ENCODE results near the gene PSPC1. TPM values are rescaled to one million over a fixed set of nuclear protein-coding genes. Genes with fewer than 3 reads are reported as not detected.
"Not testable (repeated sequence)": the region's sequence is repeated elsewhere in the genome, so short reads cannot be mapped to it uniquely, and the experiment has no call there.

PSPC1 gene
- total and polyA plus RNA-seq, 2 experiments from 2014 or later: 26.5 to 62.6 TPM

DNA sequence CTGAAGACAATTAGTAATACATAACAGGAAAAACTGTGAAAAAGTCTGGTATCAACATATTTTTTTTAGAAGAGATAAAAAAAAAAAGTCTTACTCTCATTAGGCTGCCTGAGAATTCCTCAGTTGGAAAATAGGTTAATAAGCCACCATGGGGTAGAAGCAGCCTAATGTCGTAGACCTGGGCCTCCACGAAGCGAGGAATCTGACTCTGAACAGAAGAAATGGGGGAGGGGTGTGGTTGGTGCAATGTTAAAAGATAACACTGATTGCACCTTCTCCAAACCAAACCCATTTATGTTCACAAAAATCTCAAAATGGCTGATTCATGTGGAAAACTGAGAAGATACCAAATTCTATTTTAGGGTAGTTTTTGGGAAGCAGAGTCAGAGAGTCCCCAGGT lies 86.9 kb downstream of the PSPC1 start:
- no peak for DNase-seq (ENCODE audit: low spot score)
- Histone ChIP-seq H3K36me3 (replicated peaks; ENCODE audit: insufficient read depth, low read depth) (no peaks in the 10 kb centered on the region), H3K27me3 (no peaks in the 10 kb centered on the region), H3K9me3 (ENCODE audit: low read depth) (no peaks in the 10 kb centered on the region), H3K4me3 (no peak overlapping the region), H3K4me2 (no peak overlapping the region), H3K4me1 (ENCODE audit: insufficient read depth) (no peaks in the 10 kb centered on the region), H3K27ac (no peak overlapping the region), H3K79me2 (peaks cover 11% of the 10 kb centered on the region), H2AFZ (no peak overlapping the region), H3K9me2 (replicated peaks; ENCODE audit: insufficient read depth) (no peaks in the 10 kb centered on the region), H4K20me1 (ENCODE audit: insufficient read depth, poor library complexity, severe bottlenecking) (no peaks in the 10 kb centered on the region)
- TF ChIP-seq EZH2phosphoT487 (IDR thresholded peaks at IDR 0.05; ENCODE audit: low read depth, severe bottlenecking, unreplicated experiment) (no peak), CTCF (IDR thresholded peaks at IDR 0.05; ENCODE audit: poor library complexity) (no peak), EZH2 (IDR thresholded peaks at IDR 0.05; ENCODE audit: borderline replicate concordance) (no peak)
- 59% methylated on average over 3 of the region's 3 CpGs for WGBS (ENCODE audit: low lambda C conversion rate, missing lambda C conversion rate)

GRCh38 chr13:19695428-19695827 lies 87.3 kb downstream of the PSPC1 start:
- 89% methylated on average over 1 of the region's 1 CpG for WGBS (ENCODE audit: low lambda C conversion rate, missing lambda C conversion rate)
- Histone ChIP-seq H3K27ac (no peak overlapping the region), H3K4me3 (no peak overlapping the region), H3K9me3 (ENCODE audit: low read depth) (no peaks in the 10 kb centered on the region), H2AFZ (no peak overlapping the region), H3K9me2 (replicated peaks; ENCODE audit: insufficient read depth) (no peaks in the 10 kb centered on the region), H3K4me2 (no peak overlapping the region), H4K20me1 (ENCODE audit: insufficient read depth, poor library complexity, severe bottlenecking) (no peaks in the 10 kb centered on the region), H3K4me1 (ENCODE audit: insufficient read depth) (no peaks in the 10 kb centered on the region), H3K27me3 (no peaks in the 10 kb centered on the region), H3K79me2 (peaks cover 14% of the 10 kb centered on the region), H3K36me3 (replicated peaks; ENCODE audit: insufficient read depth, low read depth) (no peaks in the 10 kb centered on the region)
- no peak for TF ChIP-seq EZH2 (IDR thresholded peaks at IDR 0.05; ENCODE audit: borderline replicate concordance)
- TF ChIP-seq CTCF (IDR thresholded peaks at IDR 0.05; ENCODE audit: poor library complexity): no peak
- TF ChIP-seq EZH2phosphoT487 (IDR thresholded peaks at IDR 0.05; ENCODE audit: low read depth, severe bottlenecking, unreplicated experiment): no peak
- no peak for DNase-seq (ENCODE audit: low spot score)

GRCh38 chr13:19691447-19691846 lies 91.3 kb downstream of the PSPC1 start:
- not testable (repeated sequence) for H3K27ac ChIP-seq; H4K20me1 ChIP-seq (ENCODE audit: insufficient read depth, poor library complexity, severe bottlenecking); H3K9me3 ChIP-seq (ENCODE audit: low read depth); H3K4me2 ChIP-seq; H3K4me1 ChIP-seq (ENCODE audit: insufficient read depth); H3K27me3 ChIP-seq; H2AFZ ChIP-seq; DNase-seq (ENCODE audit: low spot score); H3K4me3 ChIP-seq; H3K9me2 ChIP-seq (replicated peaks; ENCODE audit: insufficient read depth); H3K79me2 ChIP-seq; H3K36me3 ChIP-seq (replicated peaks; ENCODE audit: insufficient read depth, low read depth)
- 92% methylated on average over 8 of the region's 8 CpGs for WGBS (ENCODE audit: low lambda C conversion rate, missing lambda C conversion rate)

DNA sequence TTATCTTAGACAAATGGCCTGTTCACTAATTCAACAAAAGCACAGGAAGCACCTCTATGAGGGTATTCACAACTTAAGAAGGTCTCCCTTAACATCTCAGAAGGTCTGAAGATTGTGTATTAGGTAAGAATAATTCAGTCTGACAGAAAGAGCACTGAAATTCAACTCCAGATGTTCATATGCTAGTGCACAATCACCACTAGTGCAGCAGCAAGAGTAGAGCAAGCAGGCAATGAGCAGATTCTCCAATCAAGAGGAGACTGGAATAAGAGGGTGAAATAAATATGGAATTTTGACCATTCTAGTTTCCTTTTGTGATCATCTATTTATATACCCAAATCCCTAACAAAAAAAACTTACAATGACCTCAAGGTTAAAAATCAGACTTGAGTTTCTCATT lies 97.3 kb downstream of the PSPC1 start:
- Histone ChIP-seq H3K4me3 (no peak overlapping the region), H3K9me3 (ENCODE audit: low read depth) (no peaks in the 10 kb centered on the region), H4K20me1 (ENCODE audit: insufficient read depth, poor library complexity, severe bottlenecking) (no peaks in the 10 kb centered on the region), H3K27ac (peak overlapping the region; percentile 30), H3K27me3 (no peaks in the 10 kb centered on the region), H3K79me2 (no peaks in the 10 kb centered on the region), H3K4me1 (ENCODE audit: insufficient read depth) (no peaks in the 10 kb centered on the region), H3K36me3 (replicated peaks; ENCODE audit: insufficient read depth, low read depth) (no peaks in the 10 kb centered on the region), H3K9me2 (replicated peaks; ENCODE audit: insufficient read depth) (no peaks in the 10 kb centered on the region), H3K4me2 (no peak overlapping the region), H2AFZ (no peak overlapping the region)
- TF ChIP-seq CTCF (IDR thresholded peaks at IDR 0.05; ENCODE audit: poor library complexity) (no peak), EZH2 (IDR thresholded peaks at IDR 0.05; ENCODE audit: borderline replicate concordance) (no peak), EZH2phosphoT487 (IDR thresholded peaks at IDR 0.05; ENCODE audit: low read depth, severe bottlenecking, unreplicated experiment) (no peak)
- DNase-seq (ENCODE audit: low spot score): no peak

All from hepatocyte (in vitro differentiated cells).